Suppressor macrophage (primary cell): ENCODE measurements around the gene FBLN1.

Experiments used
- DNase-seq, 4 experiments: peaks; one replicate each; pipeline ENCODE4 v3.0.0-alpha.2; 2020 to 2022

FBLN1 gene

DNA sequence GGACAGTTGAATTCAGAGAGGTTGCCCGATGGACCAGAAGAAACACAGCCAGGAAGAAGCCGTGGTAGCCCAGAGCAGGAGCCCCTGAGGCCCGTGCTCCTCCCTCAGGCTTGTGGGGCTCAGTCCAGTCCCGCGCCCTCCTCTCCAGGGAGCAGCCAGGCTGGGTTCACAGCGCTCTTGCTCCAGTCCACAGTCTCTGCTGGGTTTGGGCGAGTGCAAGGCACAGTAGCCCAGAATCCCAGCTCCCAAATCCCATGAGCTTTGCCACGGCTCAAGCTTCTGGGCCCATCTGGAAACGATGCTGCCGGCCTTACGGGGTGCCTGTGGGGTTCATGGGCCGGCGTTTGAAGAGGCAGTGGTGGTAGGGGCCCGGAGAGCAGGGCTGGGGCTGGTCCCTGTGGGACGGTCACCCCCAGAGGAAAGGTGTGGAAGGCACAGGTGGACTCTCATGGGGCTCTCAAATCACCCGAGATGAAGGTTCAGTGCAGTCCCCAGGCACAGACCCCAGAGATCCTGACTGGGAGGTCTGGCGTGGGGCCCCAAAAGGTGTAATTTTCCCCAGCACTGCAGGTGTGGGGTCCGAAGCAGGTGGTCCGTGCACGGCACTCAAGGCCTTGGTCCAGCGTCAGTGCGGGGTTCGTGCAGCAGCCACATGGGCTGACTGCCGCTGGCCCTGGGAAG is 138.4 kb downstream of the FBLN1 start:
- DNase-seq: no peak

DNA sequence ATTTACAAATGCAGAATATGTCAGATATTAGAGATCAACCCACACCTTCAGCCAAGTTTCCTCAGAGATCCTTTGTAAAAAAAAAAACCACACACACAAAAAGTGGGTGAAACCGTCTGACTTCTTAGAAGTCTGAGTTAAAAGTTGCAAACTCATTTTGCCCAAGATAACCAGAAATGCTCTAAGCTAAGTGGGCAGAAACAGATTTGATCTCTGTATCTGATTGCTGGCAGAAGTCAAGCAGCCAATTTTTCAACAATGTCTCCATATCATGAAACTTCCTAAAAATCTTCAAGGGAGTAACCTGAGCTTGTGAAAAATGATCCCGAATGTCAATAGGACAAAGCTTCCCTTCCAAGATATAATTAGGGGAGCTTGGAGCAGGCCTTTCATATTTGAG is 140.3 kb downstream of the FBLN1 start:
- DNase-seq: no peak

DNA sequence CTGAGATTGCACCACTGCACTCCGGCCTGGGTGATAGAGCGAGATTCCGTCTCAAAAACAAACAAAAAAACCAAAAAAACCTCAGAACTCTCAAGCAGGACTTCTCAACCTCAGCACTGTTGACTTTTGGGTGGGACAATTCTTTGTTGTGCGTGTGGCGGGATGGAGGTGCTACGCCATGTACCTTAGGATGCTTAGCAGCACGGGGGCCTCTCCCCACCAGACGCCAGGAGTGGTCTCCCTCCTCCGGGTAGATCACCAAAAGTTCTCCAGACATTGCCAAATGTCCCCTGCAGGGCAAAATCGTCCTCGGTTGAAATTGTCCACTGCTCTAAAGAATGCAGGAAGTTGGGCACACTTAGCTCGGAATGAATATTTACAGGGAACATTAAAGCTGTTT is 142.0 kb downstream of the FBLN1 start:
- no peak for DNase-seq

DNA sequence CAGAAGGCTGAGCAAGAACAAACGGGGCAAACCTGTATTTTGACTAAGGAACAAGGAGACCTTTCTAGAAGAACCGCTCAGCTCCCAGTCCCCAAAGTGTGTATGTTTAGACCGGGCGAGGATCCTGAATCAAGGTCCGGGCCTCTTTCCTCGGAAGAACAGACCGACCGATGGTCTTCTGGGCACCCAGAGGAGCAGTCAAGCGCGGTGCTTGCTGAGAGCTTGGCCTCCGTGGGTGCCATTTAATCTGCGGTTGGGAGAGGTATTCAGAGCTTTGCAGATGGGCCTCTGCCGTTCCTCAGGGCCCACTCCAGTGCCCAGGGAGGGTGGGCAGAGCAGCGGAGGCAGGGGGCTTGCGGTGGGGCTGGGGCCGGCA is 142.5 kb downstream of the FBLN1 start:
- no peak for DNase-seq

DNA sequence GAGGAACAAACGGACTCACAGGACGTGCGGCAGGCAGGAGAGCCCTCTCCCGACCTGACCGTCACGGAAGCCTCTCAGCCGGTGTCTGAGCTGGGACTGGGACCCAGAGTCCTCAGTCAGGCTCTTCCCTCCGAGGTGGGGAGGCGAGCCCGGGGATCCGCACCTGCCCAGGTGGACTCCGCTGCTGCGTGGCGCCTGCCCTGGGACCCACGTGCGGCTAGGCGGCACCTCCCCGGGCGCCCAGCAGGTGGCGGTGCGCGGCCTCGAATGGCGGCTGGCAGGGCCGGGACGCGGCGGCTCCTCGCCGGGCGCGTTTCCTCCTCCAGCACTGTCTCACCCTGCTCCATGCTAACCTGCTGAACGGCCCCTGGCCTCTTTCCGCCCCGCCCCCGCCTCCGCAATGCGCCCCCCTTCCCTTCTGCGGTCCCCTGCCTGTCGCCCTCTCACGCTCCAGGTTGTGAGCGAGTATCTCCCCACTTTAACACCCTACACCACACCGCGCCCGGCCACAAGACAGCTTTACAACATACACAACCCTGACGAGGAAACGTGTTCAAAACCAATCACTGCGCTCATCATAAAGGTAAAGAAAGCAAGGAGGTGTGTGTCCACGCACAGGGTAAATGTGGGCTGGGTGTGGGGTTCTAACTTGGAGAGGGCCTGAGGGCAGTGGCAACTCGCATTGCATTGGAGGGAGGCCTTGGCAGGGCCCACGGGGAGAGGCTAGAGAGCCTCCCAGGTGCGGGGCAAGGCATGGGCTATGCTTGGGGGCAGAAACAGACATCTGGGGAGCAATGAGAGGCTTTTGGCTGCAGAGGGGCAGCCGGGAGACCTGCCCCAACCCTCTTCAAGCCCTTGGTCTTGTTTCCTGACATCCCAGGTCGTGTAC is 143.1 kb downstream of the FBLN1 start:
- peak; percentile 62 to 87 (median 82) for DNase-seq

DNA sequence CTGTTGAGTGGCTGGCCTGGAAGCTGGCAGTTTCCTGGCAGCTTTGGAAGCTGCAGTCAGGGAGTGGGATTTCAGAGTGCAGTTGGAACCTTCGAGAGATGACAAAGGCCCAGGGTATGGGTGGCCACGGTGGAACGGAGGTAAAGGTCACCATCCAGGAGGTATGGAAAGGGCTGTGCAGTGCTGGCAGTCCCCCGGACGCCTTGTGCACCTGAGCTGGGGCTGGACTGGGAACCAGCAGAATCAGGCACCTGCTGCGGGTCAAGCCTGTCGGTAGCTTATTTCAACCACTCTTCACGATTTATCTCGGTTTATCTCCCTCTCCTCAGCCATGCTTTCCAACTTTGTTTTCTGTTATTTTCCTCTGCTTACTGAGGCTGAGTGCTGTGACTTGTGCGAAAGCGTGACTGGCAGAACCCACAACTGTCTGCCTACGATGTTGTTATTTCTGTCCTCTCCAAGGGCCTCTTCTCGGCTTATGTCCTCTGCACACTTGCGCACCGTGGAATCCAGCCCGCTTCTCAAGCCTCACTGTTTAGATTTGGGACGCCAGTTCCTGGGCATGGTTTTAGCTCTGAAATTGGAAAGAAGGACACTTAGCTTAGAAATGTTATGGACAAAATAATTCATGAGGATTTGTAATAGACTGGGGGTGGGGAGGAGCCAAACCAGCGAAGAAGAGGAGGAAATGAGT is 145.0 kb downstream of the FBLN1 start:
- no peak for DNase-seq

DNA sequence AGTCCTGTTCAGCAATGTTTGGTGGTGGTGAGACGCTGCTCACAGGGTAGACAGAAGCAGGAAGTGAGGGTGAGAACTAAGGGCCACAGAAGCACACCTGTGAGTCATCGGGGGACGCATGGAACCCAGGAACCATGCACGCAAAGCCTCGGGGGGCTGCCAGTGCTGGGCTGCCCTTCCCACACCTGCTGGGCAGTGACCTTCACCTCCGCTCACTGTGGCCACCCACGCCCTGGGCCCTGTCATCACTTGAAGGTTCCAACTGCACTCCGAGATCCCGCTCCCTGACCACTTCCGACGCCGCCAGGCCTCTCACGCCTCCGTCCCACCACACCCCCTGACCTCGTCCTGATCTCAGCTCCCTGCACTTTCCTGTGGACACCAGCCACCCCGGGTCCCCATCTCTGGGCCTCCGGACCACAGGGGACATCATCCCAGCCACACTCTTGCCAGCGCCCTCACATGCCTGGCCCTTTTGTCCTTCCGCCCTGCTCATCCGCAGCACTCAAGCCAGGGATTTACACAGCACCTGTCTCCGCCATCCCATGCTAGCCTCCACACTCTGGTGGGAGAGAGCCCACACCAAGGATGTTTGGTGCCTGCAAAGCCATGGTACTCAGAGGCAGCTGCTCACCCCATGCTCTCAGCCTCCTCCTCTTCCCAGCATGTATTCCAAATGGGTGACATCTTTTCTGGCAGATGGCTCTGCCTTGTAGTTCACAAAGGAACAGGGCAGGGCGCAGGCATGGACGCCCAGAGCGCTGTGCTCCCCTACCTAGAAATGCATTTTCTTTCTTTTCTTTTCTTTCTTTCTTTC is 145.8 kb downstream of the FBLN1 start:
- DNase-seq: no peak

DNA sequence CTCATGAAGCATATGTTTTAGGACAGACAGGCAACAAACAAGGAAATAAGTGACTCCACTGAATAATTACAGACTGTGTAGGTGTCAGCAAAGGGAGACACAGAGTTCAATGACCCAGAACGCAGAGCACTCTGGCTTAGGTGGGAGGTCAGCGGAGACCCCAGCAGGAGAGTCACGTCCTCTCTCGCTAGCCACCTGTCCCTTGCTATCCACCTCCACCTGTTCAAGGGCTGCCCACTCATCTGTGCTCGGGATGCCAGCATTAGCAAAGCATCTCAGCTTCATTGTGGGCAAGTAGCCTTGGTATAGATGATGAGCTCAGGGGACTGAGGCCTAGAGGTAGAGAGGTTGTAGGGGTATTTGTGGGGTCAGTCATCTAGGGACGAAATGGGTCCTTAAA is 147.1 kb downstream of the FBLN1 start:
- no peak for DNase-seq

DNA sequence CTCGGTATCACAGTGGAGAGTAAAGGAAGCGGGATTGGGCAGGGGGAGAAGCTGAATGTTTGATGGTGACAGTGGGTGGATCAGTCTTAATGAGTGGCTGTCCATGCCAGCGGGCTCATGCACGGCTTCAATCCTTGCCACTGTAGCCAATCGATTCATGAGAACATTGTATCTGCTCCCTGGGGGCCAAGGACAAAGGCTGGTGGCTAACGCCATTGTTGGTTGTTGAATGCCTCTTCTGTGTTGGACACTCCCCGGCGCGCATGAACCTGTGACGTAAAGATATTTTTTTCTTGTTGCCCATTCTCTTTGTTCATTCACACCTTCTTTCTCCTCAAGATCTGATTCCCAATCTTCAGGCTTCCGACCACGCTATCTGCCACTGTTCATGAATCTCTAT is 148.0 kb downstream of the FBLN1 start:
- no peak for DNase-seq
